Esophagus mucosa (tissue), 1 donor: ENCODE data around the gene HACD1. TPM values are rescaled to one million over a fixed set of nuclear protein-coding genes. Genes with fewer than 3 reads are reported as not detected.

Source experiments
- ATAC-seq: fragments of 200-7000 bp; cut with Tn5 transposase; one replicate; pipeline ENCODE4 v1.9.1; 2020
- total RNA-seq: library from RNA; stranded (reverse); gene quantifications from one replicate; pipeline ENCODE4 v1.2.4, GENCODE V29; 2023
- donor health status: DM: yes; HTN: yes; CAD: no.

The HACD1 gene
- total RNA-seq, result 19.0 TPM

- ATAC-seq, result peak; percentile 83
These were observed at the start of gene HACD1 for GRCh38 chr10:17617031-17617911. Gene HACD1, minus strand, starts transcription at chr10:17617374. Its CDS starts 35 bp downstream, at chr10:17617339.

GRCh38 chr10:17665747-17666146, 48.6 kb upstream of the HACD1 start:
- ATAC-seq, result peak; percentile 50

- no peak for ATAC-seq
These were observed 46.3 kb upstream of the HACD1 start for GRCh38 chr10:17663450-17663849.

GRCh38 chr10:17662193-17663138, 45.3 kb upstream of the HACD1 start:
- no peak for ATAC-seq

- ATAC-seq, result no peak
These were observed 44.3 kb upstream of the HACD1 start for GRCh38 chr10:17661510-17661909.

- no peak for ATAC-seq
These were observed 43.7 kb upstream of the HACD1 start for GRCh38 chr10:17660921-17661320.

- no peak for ATAC-seq
These were observed 42.2 kb upstream of the HACD1 start for GRCh38 chr10:17659365-17659764.

GRCh38 chr10:17657103-17657500, 39.9 kb upstream of the HACD1 start:
- peak; percentile 50 for ATAC-seq

- ATAC-seq, result no peak
These were observed 38.5 kb upstream of the HACD1 start for GRCh38 chr10:17655567-17656146.

- no peak for ATAC-seq
These were observed 37.8 kb upstream of the HACD1 start for GRCh38 chr10:17655009-17655408.

- ATAC-seq, result peak; percentile 36
These were observed 35.4 kb upstream of the HACD1 start for GRCh38 chr10:17652585-17652984.

GRCh38 chr10:17651896-17652295, 34.7 kb upstream of the HACD1 start:
- ATAC-seq, result no peak

GRCh38 chr10:17650416-17650815, 33.2 kb upstream of the HACD1 start:
- ATAC-seq, result no peak

GRCh38 chr10:17649836-17650235, 32.7 kb upstream of the HACD1 start:
- ATAC-seq, result no peak

GRCh38 chr10:17649052-17649451, 31.9 kb upstream of the HACD1 start:
- no peak for ATAC-seq

- no peak for ATAC-seq
These were observed 31.3 kb upstream of the HACD1 start for GRCh38 chr10:17648243-17649035.

GRCh38 chr10:17647326-17647725, 30.2 kb upstream of the HACD1 start:
- no peak for ATAC-seq

GRCh38 chr10:17645621-17646345, 28.6 kb upstream of the HACD1 start:
- ATAC-seq, result peak; percentile 78

- ATAC-seq, result peak; percentile 24
These were observed 27.3 kb upstream of the HACD1 start for GRCh38 chr10:17644485-17644943.

GRCh38 chr10:17643755-17644484, 26.7 kb upstream of the HACD1 start, which contains the start of gene STAM:
Gene STAM, plus strand, starts transcription at chr10:17644151. Its CDS starts 189 bp downstream, at chr10:17644340.
- peak; percentile 79 for ATAC-seq
